SU-DHL-6 (cell line): Measurements from ENCODE around the gene RAB3GAP2.

ENCODE experiments used
- CTCF ChIP-seq: fragments of 200-600 bp; sonication (generic); IDR thresholded peaks from one replicate; pipeline ENCODE4 v1.5.1; 2017; ENCODE audit warnings: antibody characterized with exemption, mild to moderate bottlenecking, low read length, moderate library complexity; ENCODE audit not compliant: insufficient read depth, poor library complexity, severe bottlenecking
- EZH2phosphoT487 ChIP-seq: fragments of 200-600 bp; sonication (generic), shearing (Covaris generic); conservative IDR thresholded peaks from 2 replicates; pipeline ENCODE4 v1.6.1; 2018; ENCODE audit warnings: mild to moderate bottlenecking, antibody characterized with exemption, low read length, moderate library complexity, mixed read lengths

DNA sequence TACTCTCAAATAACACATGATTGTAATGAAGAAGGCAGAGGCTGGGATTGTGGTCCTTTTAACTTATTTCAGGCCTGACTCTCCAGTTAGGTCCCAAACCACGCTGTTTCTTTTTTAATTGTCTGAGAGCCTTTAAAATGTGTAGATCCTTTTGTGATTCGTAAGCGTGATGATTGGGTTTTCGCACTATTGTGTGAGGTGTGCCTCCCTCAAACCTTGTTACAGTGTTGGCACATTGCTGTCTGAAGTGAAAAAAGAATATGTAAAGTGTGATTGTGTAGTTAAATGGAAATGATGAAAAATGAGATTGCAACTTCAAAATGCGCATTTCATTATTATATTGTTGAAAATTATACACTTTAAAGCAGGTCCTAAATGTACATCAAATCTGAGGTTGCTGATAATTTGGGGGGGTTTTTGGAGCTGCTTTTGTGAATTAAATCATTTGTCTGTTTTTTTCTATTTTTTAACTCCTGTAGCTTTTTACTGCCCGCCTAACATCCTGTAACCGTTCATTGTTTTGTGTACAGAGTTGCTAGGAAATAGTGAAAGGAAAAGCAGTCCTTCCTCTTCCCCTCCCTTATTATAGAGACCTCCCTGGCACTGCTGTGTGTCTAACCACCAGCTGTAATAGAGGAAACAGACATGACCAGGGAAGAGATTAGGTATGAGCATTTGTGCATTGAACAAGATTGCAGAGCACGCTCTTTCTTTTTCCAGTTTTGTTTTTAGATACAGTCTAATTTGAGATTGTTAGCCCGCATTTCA lies 135.1 kb downstream of the RAB3GAP2 start:
- TF ChIP-seq CTCF (no peak), EZH2phosphoT487 (no peak)
